NOMO-1 treated with DMSO at 0.1 percent for 48 hours (cell line): ENCODE data around the gene FOXO3.
"Not testable (repeated sequence)": the region's sequence is repeated elsewhere in the genome, so short reads cannot be mapped to it uniquely, and the experiment has no call there.

Experiments used
- DNase-seq: peaks from one replicate; lab custom pipeline; 2025; ENCODE audit not compliant: unreplicated experiment; lab: John Stamatoyannopoulos, UW

FOXO3 gene

GRCh38 chr6:108677894-108678293 is 117.2 kb downstream of the FOXO3 start:
- no peak for DNase-seq

GRCh38 chr6:108680314-108680713 is 119.6 kb downstream of the FOXO3 start:
- DNase-seq, result not testable (repeated sequence)

- not testable (repeated sequence) for DNase-seq
Observed at GRCh38 chr6:108681721-108682120, 121.0 kb downstream of the FOXO3 start.

- not testable (repeated sequence) for DNase-seq
Observed at GRCh38 chr6:108682383-108683119, 121.8 kb downstream of the FOXO3 start.

- DNase-seq, result not testable (repeated sequence)
Observed at GRCh38 chr6:108683976-108684375, 123.3 kb downstream of the FOXO3 start.

- peak; percentile 48 for DNase-seq
Observed at GRCh38 chr6:108684771-108685329, 124.1 kb downstream of the FOXO3 start.

GRCh38 chr6:108685970-108686369 is 125.3 kb downstream of the FOXO3 start:
- no peak for DNase-seq

- no peak for DNase-seq
Observed at GRCh38 chr6:108686896-108687295, 126.2 kb downstream of the FOXO3 start.

GRCh38 chr6:108687921-108688320 is 127.2 kb downstream of the FOXO3 start:
- DNase-seq, result no peak

GRCh38 chr6:108689272-108690161 is 128.8 kb downstream of the FOXO3 start:
- DNase-seq, result peak; percentile 90

GRCh38 chr6:108690326-108691049 is 129.8 kb downstream of the FOXO3 start:
- DNase-seq, result no peak

GRCh38 chr6:108693430-108694154 is 132.9 kb downstream of the FOXO3 start:
- no peak for DNase-seq

GRCh38 chr6:108694816-108695215 is 134.1 kb downstream of the FOXO3 start:
- no peak for DNase-seq

- DNase-seq, result no peak
Observed at GRCh38 chr6:108697561-108698161, 136.9 kb downstream of the FOXO3 start.

- no peak for DNase-seq
Observed at GRCh38 chr6:108698593-108699289, 138.0 kb downstream of the FOXO3 start.

GRCh38 chr6:108699290-108700041 is 138.7 kb downstream of the FOXO3 start:
- no peak for DNase-seq

GRCh38 chr6:108702106-108702851 is 141.6 kb downstream of the FOXO3 start:
- no peak for DNase-seq

GRCh38 chr6:108706649-108707048 is 145.9 kb downstream of the FOXO3 start:
- DNase-seq, result no peak
